ENCODE results near the gene TNFRSF13B.
A peak's percentile ranks its signal among the peaks of the same experiment; 100 is the strongest.
"Not testable (repeated sequence)": the region's sequence is repeated elsewhere in the genome, so short reads cannot be mapped to it uniquely, and the experiment has no call there.

The TNFRSF13B gene

GRCh38 chr17:17004997-17005614, 33.2 kb upstream of the TNFRSF13B start:
- not testable (repeated sequence) for DNase-seq (ENCODE audit: low read depth in 2 of 2)

GRCh38 chr17:17004251-17004996, 32.5 kb upstream of the TNFRSF13B start:
- DNase-seq (ENCODE audit: low read depth in 2 of 2): no peak

GRCh38 chr17:17002731-17003715, 31.1 kb upstream of the TNFRSF13B start:
- not testable (repeated sequence) for DNase-seq (ENCODE audit: low read depth in 2 of 2)

GRCh38 chr17:17001874-17002520, 30.1 kb upstream of the TNFRSF13B start:
- DNase-seq (ENCODE audit: low read depth in 2 of 2): peak; percentile 36 to 61

- DNase-seq (ENCODE audit: low read depth in 2 of 2): no peak
Measured at GRCh38 chr17:17001076-17001777, 29.3 kb upstream of the TNFRSF13B start.

GRCh38 chr17:16999931-17000625, 28.2 kb upstream of the TNFRSF13B start:
- no peak for DNase-seq (ENCODE audit: low read depth in 2 of 2)

- peak in 1 of 2 donors; percentile 60 for DNase-seq (ENCODE audit: low read depth in 2 of 2)
Measured at GRCh38 chr17:16997514-16998429, 25.9 kb upstream of the TNFRSF13B start.

- not testable (repeated sequence) for DNase-seq (ENCODE audit: low read depth in 2 of 2)
Measured at GRCh38 chr17:16996726-16997125, 24.8 kb upstream of the TNFRSF13B start.

- no peak for DNase-seq (ENCODE audit: low read depth in 2 of 2)
Measured at GRCh38 chr17:16995930-16996329, 24.0 kb upstream of the TNFRSF13B start.

- no peak for DNase-seq (ENCODE audit: low read depth in 2 of 2)
Measured at GRCh38 chr17:16994631-16995030, 22.7 kb upstream of the TNFRSF13B start.

- DNase-seq (ENCODE audit: low read depth in 2 of 2): peak; percentile 65 to 68
Measured at GRCh38 chr17:16991349-16992009, 19.6 kb upstream of the TNFRSF13B start.

GRCh38 chr17:16989953-16990860, 18.3 kb upstream of the TNFRSF13B start:
- no peak for DNase-seq (ENCODE audit: low read depth in 2 of 2)

GRCh38 chr17:16989230-16989952, 17.5 kb upstream of the TNFRSF13B start:
- DNase-seq (ENCODE audit: low read depth in 2 of 2): no peak

- DNase-seq (ENCODE audit: low read depth in 2 of 2): no peak
Measured at GRCh38 chr17:16988749-16989229, 16.9 kb upstream of the TNFRSF13B start.

- peak; percentile 14 to 42 for DNase-seq (ENCODE audit: low read depth in 2 of 2)
Measured at GRCh38 chr17:16987830-16988601, 16.1 kb upstream of the TNFRSF13B start.
